OCI-LY1 (cell line): ENCODE measurements around the gene PAH.

Experiments used
- H2AFZ ChIP-seq: fragments of 200-600 bp; sonication (generic), shearing (Covaris generic); 2 replicates; pipeline ENCODE4 v1.6.0; 2014; ENCODE audit warnings: antibody characterized with exemption, mild to moderate bottlenecking, low read length
- H3F3A ChIP-seq: fragments of 200-600 bp; sonication (generic), shearing (Covaris generic); 2 replicates; pipeline ENCODE4 v1.6.0; 2014; ENCODE audit warnings: mild to moderate bottlenecking, antibody characterized with exemption, low read length, moderate library complexity; ENCODE audit not compliant: insufficient read depth
- H3K27ac ChIP-seq: fragments of 200-600 bp; sonication (generic); 2 replicates; pipeline ENCODE4 v1.5.1; 2014; ENCODE audit warnings: low read length, mixed run types, mild to moderate bottlenecking, low read depth; ENCODE audit not compliant: poor library complexity, severe bottlenecking
- H3K27me3 ChIP-seq: fragments of 200-600 bp; sonication (generic); 2 replicates; pipeline ENCODE4 v1.6.0; 2014; ENCODE audit warnings: antibody characterized with exemption, mild to moderate bottlenecking, low read length, moderate library complexity; ENCODE audit not compliant: insufficient read depth
- H3K36me3 ChIP-seq: fragments of 200-600 bp; sonication (generic); 2 replicates; pipeline ENCODE4 v1.6.1; 2014; ENCODE audit warnings: mild to moderate bottlenecking, antibody characterized with exemption, low read length, moderate library complexity, mixed read lengths; ENCODE audit not compliant: insufficient read depth
- H3K4me1 ChIP-seq: fragments of 200-600 bp; sonication (generic); 2 replicates; pipeline ENCODE4 v1.5.1; 2014; ENCODE audit warnings: mild to moderate bottlenecking, low read length, moderate library complexity; ENCODE audit not compliant: insufficient read depth, severe bottlenecking
- H3K4me2 ChIP-seq: fragments of 200-600 bp; sonication (generic), shearing (Covaris generic); 2 replicates; pipeline ENCODE4 v1.6.1; 2014; ENCODE audit warnings: low read length
- H3K4me3 ChIP-seq: fragments of 200-600 bp; sonication (generic); 2 replicates; pipeline ENCODE4 v1.5.1; 2014; ENCODE audit warnings: low read length, low read depth, mild to moderate bottlenecking, mixed read lengths; ENCODE audit not compliant: poor library complexity, severe bottlenecking
- H3K79me2 ChIP-seq: fragments of 200-600 bp; shearing (Covaris generic); 2 replicates; pipeline ENCODE4 v1.6.1; 2016; ENCODE audit warnings: mixed run types, low read length, mixed read lengths; ENCODE audit not compliant: insufficient read depth
- H3K9ac ChIP-seq: fragments of 200-600 bp; sonication (generic), shearing (Covaris generic); 2 replicates; pipeline ENCODE4 v1.6.1; 2014; ENCODE audit warnings: mild to moderate bottlenecking, low read length, mixed read lengths
- H3K9me2 ChIP-seq: fragments of 200-600 bp; sonication (generic), shearing (Covaris generic); 2 replicates; pipeline ENCODE4 v1.6.1; 2014; ENCODE audit warnings: low read depth, mild to moderate bottlenecking, low read length, mixed read lengths
- H3K9me3 ChIP-seq: fragments of 200-600 bp; shearing (Covaris generic); 2 replicates; pipeline ENCODE4 v1.6.1; 2014; ENCODE audit warnings: low read length, mixed read lengths
- H4K20me1 ChIP-seq: fragments of 200-600 bp; sonication (generic), shearing (Covaris generic); 2 replicates; pipeline ENCODE4 v1.6.0; 2016; ENCODE audit warnings: mild to moderate bottlenecking, low read length; ENCODE audit not compliant: insufficient read depth
- CTCF ChIP-seq: fragments of 200-600 bp; sonication (generic), shearing (Covaris generic); IDR thresholded peaks from 2 replicates; pipeline ENCODE4 v1.5.1; 2017; ENCODE audit warnings: mild to moderate bottlenecking, antibody characterized with exemption, low read length, moderate library complexity, mixed read lengths
- EZH2 ChIP-seq: fragments of 200-600 bp; sonication (generic), shearing (Covaris generic); IDR thresholded peaks from 2 replicates; pipeline ENCODE4 v1.8.0; 2017; ENCODE audit warnings: borderline replicate concordance, mixed run types, mild to moderate bottlenecking, antibody characterized with exemption, low read length, moderate library complexity, mixed read lengths

PAH gene

GRCh38 chr12:102933168-102933567 is 16.1 kb upstream of the PAH start:
- no peak for TF ChIP-seq EZH2
- TF ChIP-seq CTCF, result no peak
- no peak overlapping the region for H3K9ac ChIP-seq
- H4K20me1 ChIP-seq, result no peaks in the 10 kb centered on the region
- H3K27me3 ChIP-seq, result no peaks in the 10 kb centered on the region
- no peaks in the 10 kb centered on the region for H3K36me3 ChIP-seq
- H3K79me2 ChIP-seq, result no peaks in the 10 kb centered on the region
- no peak overlapping the region for H3K4me3 ChIP-seq
- no peaks in the 10 kb centered on the region for H3K9me2 ChIP-seq
- no peaks in the 10 kb centered on the region for H3K4me1 ChIP-seq
- no peak overlapping the region for H2AFZ ChIP-seq
- H3F3A ChIP-seq, result no peaks in the 10 kb centered on the region
- H3K4me2 ChIP-seq, result no peak overlapping the region
- H3K27ac ChIP-seq, result no peak overlapping the region
- H3K9me3 ChIP-seq, result no peaks in the 10 kb centered on the region

GRCh38 chr12:102927220-102927619 is 10.2 kb upstream of the PAH start:
- Histone ChIP-seq H3K9me3 (no peaks in the 10 kb centered on the region), H3K27me3 (no peaks in the 10 kb centered on the region), H3K4me2 (no peak overlapping the region), H3K9me2 (no peaks in the 10 kb centered on the region), H3K27ac (no peak overlapping the region), H3K4me1 (no peaks in the 10 kb centered on the region), H3K4me3 (no peak overlapping the region), H3K79me2 (no peaks in the 10 kb centered on the region), H2AFZ (no peak overlapping the region), H3K9ac (no peak overlapping the region), H3F3A (no peaks in the 10 kb centered on the region), H3K36me3 (no peaks in the 10 kb centered on the region), H4K20me1 (no peaks in the 10 kb centered on the region)
- no peak for TF ChIP-seq CTCF
- TF ChIP-seq EZH2, result no peak

- H3K27me3 ChIP-seq, result no peaks in the 10 kb centered on the region
- no peak overlapping the region for H3K9ac ChIP-seq
- no peaks in the 10 kb centered on the region for H3F3A ChIP-seq
- no peak overlapping the region for H3K4me3 ChIP-seq
- no peak overlapping the region for H3K4me2 ChIP-seq
- peaks cover 8% of the 10 kb centered on the region for H3K4me1 ChIP-seq
- no peak for TF ChIP-seq CTCF
- no peak for TF ChIP-seq EZH2
- H4K20me1 ChIP-seq, result no peaks in the 10 kb centered on the region
- no peak overlapping the region for H3K27ac ChIP-seq
- H3K9me2 ChIP-seq, result no peaks in the 10 kb centered on the region
- H3K9me3 ChIP-seq, result no peaks in the 10 kb centered on the region
- no peaks in the 10 kb centered on the region for H3K79me2 ChIP-seq
- no peak overlapping the region for H2AFZ ChIP-seq
- H3K36me3 ChIP-seq, result no peaks in the 10 kb centered on the region
Observed at GRCh38 chr12:102921240-102921639, 4.2 kb upstream of the PAH start.
